NT2/D1 (cell line): Measurements from ENCODE around the gene KCNK5.

Experiments used
- DNase-seq: peaks from one replicate; pipeline ENCODE4 v3.0.0-alpha.2; 2011; ENCODE audit warnings: low read depth, low spot score
- H3K27me3 ChIP-seq: 2 replicates; pipeline ENCODE4 v1.6.0; 2011; ENCODE audit warnings: mild to moderate bottlenecking; ENCODE audit not compliant: insufficient read length, insufficient read depth
- H3K36me3 ChIP-seq: 2 replicates; pipeline ENCODE4 v1.6.1; 2011; ENCODE audit warnings: mild to moderate bottlenecking, low read length, mixed read lengths; ENCODE audit not compliant: insufficient read depth, insufficient read length
- H3K4me1 ChIP-seq: 2 replicates; pipeline ENCODE4 v1.5.1; 2011; ENCODE audit not compliant: insufficient read depth, insufficient read length
- H3K4me3 ChIP-seq: 2 replicates; pipeline ENCODE4 v1.5.1; 2011; ENCODE audit warnings: low read depth; ENCODE audit not compliant: insufficient read length
- H3K9ac ChIP-seq: 2 replicates; pipeline ENCODE4 v1.6.0; 2011; ENCODE audit warnings: low read depth; ENCODE audit not compliant: insufficient read length
- H3K9me3 ChIP-seq: 2 replicates; pipeline ENCODE4 v1.5.1; 2011; ENCODE audit warnings: mild to moderate bottlenecking, low read length; ENCODE audit not compliant: insufficient read depth
- SUZ12 ChIP-seq: IDR thresholded peaks from 2 replicates; pipeline ENCODE4 v1.6.1; 2011; ENCODE audit not compliant: insufficient read length, insufficient read depth; ENCODE audit errors: extremely low read depth
- YY1 ChIP-seq: IDR thresholded peaks from 2 replicates; pipeline ENCODE4 v1.6.1; 2011; ENCODE audit not compliant: insufficient read length, insufficient read depth
- ZNF274 ChIP-seq: IDR thresholded peaks from 2 replicates; pipeline ENCODE4 v1.6.1; 2011; ENCODE audit warnings: mild to moderate bottlenecking, low read depth, low read length

KCNK5 gene

GRCh38 chr6:39153766-39154397 lies 75.4 kb downstream of the KCNK5 start:
- Histone ChIP-seq H3K4me3 (no peak overlapping the region), H3K9ac (no peak overlapping the region), H3K27me3 (no peaks in the 10 kb centered on the region), H3K9me3 (no peaks in the 10 kb centered on the region), H3K4me1 (no peaks in the 10 kb centered on the region), H3K36me3 (no peaks in the 10 kb centered on the region)
- TF ChIP-seq YY1: no peak
- no peak for DNase-seq

GRCh38 chr6:39152262-39152661 lies 77.0 kb downstream of the KCNK5 start:
- H3K36me3 ChIP-seq: no peaks in the 10 kb centered on the region
- TF ChIP-seq YY1 (no peak), ZNF274 (no peak), SUZ12 (no peak)
- H3K4me3 ChIP-seq: no peak overlapping the region
- H3K4me1 ChIP-seq: no peaks in the 10 kb centered on the region
- H3K9me3 ChIP-seq: no peaks in the 10 kb centered on the region
- no peak for DNase-seq
- no peak overlapping the region for H3K9ac ChIP-seq
- H3K27me3 ChIP-seq: no peaks in the 10 kb centered on the region

GRCh38 chr6:39151211-39151610 lies 78.1 kb downstream of the KCNK5 start:
- H3K27me3 ChIP-seq: no peaks in the 10 kb centered on the region
- H3K4me1 ChIP-seq: no peaks in the 10 kb centered on the region
- TF ChIP-seq SUZ12 (no peak), YY1 (no peak), ZNF274 (no peak)
- H3K9ac ChIP-seq: no peak overlapping the region
- H3K36me3 ChIP-seq: no peaks in the 10 kb centered on the region
- no peak overlapping the region for H3K4me3 ChIP-seq
- no peak for DNase-seq
- no peaks in the 10 kb centered on the region for H3K9me3 ChIP-seq

GRCh38 chr6:39144481-39145173 lies 84.6 kb downstream of the KCNK5 start:
- DNase-seq: no peak
- Histone ChIP-seq H3K9me3 (no peaks in the 10 kb centered on the region), H3K4me3 (no peak overlapping the region), H3K27me3 (no peaks in the 10 kb centered on the region), H3K9ac (no peak overlapping the region), H3K4me1 (no peaks in the 10 kb centered on the region), H3K36me3 (no peaks in the 10 kb centered on the region)
- TF ChIP-seq ZNF274 (no peak), SUZ12 (no peak), YY1 (no peak)

- Histone ChIP-seq H3K4me1 (no peaks in the 10 kb centered on the region), H3K9me3 (no peaks in the 10 kb centered on the region), H3K9ac (no peak overlapping the region), H3K36me3 (no peaks in the 10 kb centered on the region), H3K4me3 (no peak overlapping the region), H3K27me3 (no peaks in the 10 kb centered on the region)
- no peak for DNase-seq
- no peak for TF ChIP-seq YY1
- no peak for TF ChIP-seq ZNF274
- no peak for TF ChIP-seq SUZ12
Observed at GRCh38 chr6:39143238-39143930, 85.9 kb downstream of the KCNK5 start.

- Histone ChIP-seq H3K27me3 (no peaks in the 10 kb centered on the region), H3K9me3 (no peaks in the 10 kb centered on the region), H3K4me3 (no peak overlapping the region), H3K4me1 (no peaks in the 10 kb centered on the region), H3K36me3 (no peaks in the 10 kb centered on the region), H3K9ac (no peak overlapping the region)
- no peak for DNase-seq
- no peak for TF ChIP-seq SUZ12
- TF ChIP-seq YY1: no peak
- TF ChIP-seq ZNF274: no peak
Observed at GRCh38 chr6:39140556-39141167, 88.6 kb downstream of the KCNK5 start.
